Activated T-helper 2 cell treated with anti-CD3 and anti-CD28 coated beads, Interferon-gamma antibody, Interleukin-2, Interleukin-4, amounts not matched to agents 10 μg/mL and 5 μg/mL and 100 μg/mL, durations not matched to agents 14 hours and 24 hours and 36 hours (primary cell): Measurements from ENCODE around the gene EDDM13. TPM values are rescaled to one million over a fixed set of nuclear protein-coding genes. Genes with fewer than 3 reads are reported as not detected.

ENCODE experiments used
- DNase-seq: peaks from one replicate; pipeline ENCODE4 v3.0.0; 2021; ENCODE audit warnings: low spot score
- H3K27ac Mint-ChIP-seq: one replicate; pipeline ENCODE4 v1.8.0; 2021; ENCODE audit warnings: mixed read lengths
- H3K27me3 Mint-ChIP-seq: one replicate; pipeline ENCODE4 v1.8.0; 2021; ENCODE audit warnings: low read depth, mixed read lengths
- H3K36me3 Mint-ChIP-seq: one replicate; pipeline ENCODE4 v1.8.0; 2021; ENCODE audit warnings: low read depth, mixed read lengths
- H3K4me1 Mint-ChIP-seq: one replicate; pipeline ENCODE4 v1.8.0; 2021; ENCODE audit warnings: low read depth, mixed read lengths
- H3K4me3 Mint-ChIP-seq: one replicate; pipeline ENCODE4 v1.8.0; 2021; ENCODE audit warnings: low read depth, mild to moderate bottlenecking, moderate library complexity, mixed read lengths
- H3K9me3 Mint-ChIP-seq: one replicate; pipeline ENCODE4 v1.8.0; 2021; ENCODE audit warnings: mixed read lengths
- intact Hi-C: fragments of 100-400 bp; cut with micrococcal nuclease; formaldehyde crosslinking; loops from one replicate; pipeline ENCODE4 v1.15.1; 2023
- total RNA-seq: library from RNA; stranded (reverse); gene quantifications from 2 replicates; pipeline ENCODE4 v1.2.3, GENCODE V29; 2022

EDDM13 gene
- total RNA-seq, 1 donor from 2014 or later: 1.7 TPM

DNA sequence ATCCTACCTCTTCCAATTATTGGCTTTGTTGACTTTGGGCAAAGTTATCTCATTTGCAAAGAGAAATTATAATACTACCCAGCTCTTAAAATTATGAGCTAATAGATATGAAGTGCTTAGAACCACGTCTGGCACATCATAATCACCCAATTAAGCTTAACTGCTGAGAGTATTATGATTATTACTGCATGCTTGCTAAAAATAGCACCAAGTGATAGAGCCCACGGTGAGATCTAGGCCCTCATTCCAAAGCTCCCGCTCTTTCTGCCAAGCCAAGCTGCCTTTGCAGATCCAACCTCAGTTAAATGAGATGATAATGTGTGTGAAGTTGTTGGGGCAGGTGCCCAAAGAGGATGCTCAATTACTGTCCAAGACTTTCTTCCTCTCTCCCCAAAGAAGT lies 6.5 kb upstream of the EDDM13 start:
- Mint-ChIP-seq H3K9me3 (no peaks in the 10 kb centered on the region), H3K27ac (no peak overlapping the region), H3K4me3 (no peak overlapping the region), H3K36me3 (no peaks in the 10 kb centered on the region), H3K4me1 (peaks cover 1% of the 10 kb centered on the region), H3K27me3 (no peaks in the 10 kb centered on the region)
- no peak for DNase-seq
- intact Hi-C loops: no loop called here

DNA sequence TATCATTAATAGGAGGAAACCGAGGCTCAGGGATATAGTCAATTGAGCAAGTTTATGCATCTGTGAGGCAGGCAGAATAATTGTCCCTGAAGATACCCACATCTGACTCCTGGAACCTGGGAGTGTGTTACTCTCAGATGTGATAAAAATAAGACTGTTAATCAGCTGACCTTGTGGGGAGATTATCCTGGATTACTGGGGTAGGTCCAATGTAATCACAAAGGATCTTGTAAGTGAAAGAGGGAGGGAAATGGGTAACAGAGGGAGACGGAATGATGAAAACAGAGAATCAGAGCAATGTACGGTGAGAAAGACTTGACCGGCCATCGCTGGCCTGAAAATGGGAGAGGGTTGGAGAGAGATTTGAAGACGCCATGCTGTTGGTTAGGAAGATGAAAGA lies 3.2 kb upstream of the EDDM13 start:
- no peak overlapping the region for H3K27ac Mint-ChIP-seq
- intact Hi-C loops: no loop called here
- H3K4me3 Mint-ChIP-seq: no peak overlapping the region
- H3K9me3 Mint-ChIP-seq: no peaks in the 10 kb centered on the region
- no peaks in the 10 kb centered on the region for H3K36me3 Mint-ChIP-seq
- no peak for DNase-seq
- no peaks in the 10 kb centered on the region for H3K4me1 Mint-ChIP-seq
- H3K27me3 Mint-ChIP-seq: no peaks in the 10 kb centered on the region

DNA sequence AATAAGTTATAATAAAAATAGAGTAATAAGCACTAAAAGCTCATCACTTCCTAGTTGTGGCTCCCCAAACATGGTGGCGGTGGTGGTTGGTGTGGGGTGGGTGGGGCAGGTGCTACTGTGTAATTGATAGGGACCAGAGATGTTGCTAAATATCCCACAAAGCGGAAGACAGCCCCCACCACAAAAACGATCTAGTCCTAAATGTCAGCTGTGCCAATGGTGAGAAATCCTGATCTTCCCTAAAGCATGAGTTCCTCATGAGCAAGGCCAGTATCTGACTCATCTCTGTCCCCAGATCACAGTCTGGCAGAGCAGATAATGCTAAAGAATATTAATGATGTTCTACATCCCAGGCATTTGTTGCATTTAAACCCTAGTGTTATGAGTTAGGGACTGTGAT lies 1.9 kb upstream of the EDDM13 start:
- Mint-ChIP-seq H3K36me3 (no peaks in the 10 kb centered on the region), H3K27ac (no peak overlapping the region), H3K9me3 (no peaks in the 10 kb centered on the region), H3K4me1 (no peaks in the 10 kb centered on the region), H3K27me3 (no peaks in the 10 kb centered on the region), H3K4me3 (no peak overlapping the region)
- DNase-seq: no peak
- intact Hi-C loops: no loop called here

DNA sequence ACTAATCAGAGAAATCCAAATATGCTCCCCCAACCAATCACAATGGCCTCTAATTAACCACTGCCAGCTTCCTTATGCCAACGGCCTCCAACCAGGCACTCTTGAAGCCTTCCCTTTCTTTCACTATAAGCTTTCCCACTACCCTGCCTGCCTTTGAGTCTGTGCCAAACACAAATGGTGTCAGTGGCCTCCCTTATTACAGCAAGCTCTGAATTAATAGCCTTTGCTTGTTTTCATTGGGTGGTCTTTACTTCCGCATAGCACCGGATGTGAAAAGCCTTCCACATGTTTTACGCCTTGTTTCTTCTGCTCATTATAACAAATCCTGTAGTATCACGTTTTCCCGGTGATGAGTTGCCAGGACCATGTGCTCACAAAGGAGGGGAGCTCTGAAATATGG lies 1.4 kb upstream of the EDDM13 start:
- H3K36me3 Mint-ChIP-seq: no peaks in the 10 kb centered on the region
- no peaks in the 10 kb centered on the region for H3K27me3 Mint-ChIP-seq
- DNase-seq: no peak
- intact Hi-C loops: no loop called here
- H3K27ac Mint-ChIP-seq: no peak overlapping the region
- H3K4me1 Mint-ChIP-seq: no peaks in the 10 kb centered on the region
- H3K9me3 Mint-ChIP-seq: no peaks in the 10 kb centered on the region
- H3K4me3 Mint-ChIP-seq: no peak overlapping the region

DNA sequence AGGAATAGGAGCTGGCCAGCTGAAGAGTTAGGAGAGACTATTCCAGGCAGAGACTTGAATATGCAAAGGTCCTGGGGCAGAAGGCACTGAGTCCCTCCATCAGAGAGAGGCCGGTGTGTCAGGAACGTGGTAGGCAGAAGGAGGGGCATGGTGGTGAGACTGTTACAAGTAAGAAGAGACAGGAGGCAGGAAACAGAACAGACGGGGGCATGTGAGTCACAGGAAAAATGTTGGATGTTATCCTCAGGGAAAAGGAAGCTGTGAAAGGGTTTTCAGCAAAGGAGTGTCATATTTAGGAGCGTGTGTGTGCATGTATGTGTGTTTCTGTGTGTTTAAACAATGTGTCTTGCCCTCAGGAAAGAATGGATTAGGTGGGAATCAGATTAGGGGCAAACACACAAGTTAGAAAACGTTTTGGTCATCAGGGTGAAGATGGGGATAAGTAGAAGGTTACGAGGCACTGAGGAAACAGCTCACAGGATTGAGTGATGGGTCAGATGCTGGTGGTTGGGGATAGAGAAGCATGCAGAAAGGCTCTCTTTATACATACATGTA lies 1.1 kb downstream of the EDDM13 start:
- Mint-ChIP-seq H3K27ac (no peak overlapping the region), H3K36me3 (no peaks in the 10 kb centered on the region), H3K9me3 (peaks cover 7% of the 10 kb centered on the region), H3K27me3 (no peaks in the 10 kb centered on the region), H3K4me1 (no peaks in the 10 kb centered on the region), H3K4me3 (no peak overlapping the region)
- DNase-seq: no peak
- intact Hi-C loops: no loop called here

DNA sequence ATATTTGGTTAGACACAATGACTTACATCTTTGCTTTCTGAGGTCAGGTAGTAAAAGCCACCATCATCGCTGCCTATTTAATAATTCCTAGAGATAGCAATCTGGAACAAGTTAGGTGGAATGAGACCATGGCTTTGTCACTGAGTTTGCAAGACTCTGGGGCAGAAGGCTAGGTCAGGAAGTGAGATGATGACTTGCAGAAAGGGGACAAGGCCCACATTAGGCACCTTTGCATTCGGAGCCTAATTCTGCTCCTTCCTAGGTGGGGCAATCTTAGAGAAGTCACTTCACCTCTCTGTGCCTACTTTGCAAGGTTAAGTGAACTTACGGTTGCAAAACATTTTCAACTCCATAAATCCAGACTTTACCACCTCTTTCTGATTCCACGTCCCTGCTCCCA lies 10.3 kb downstream of the EDDM13 start:
- Mint-ChIP-seq H3K4me1 (no peaks in the 10 kb centered on the region), H3K36me3 (no peaks in the 10 kb centered on the region), H3K27me3 (no peaks in the 10 kb centered on the region), H3K9me3 (no peaks in the 10 kb centered on the region), H3K27ac (no peak overlapping the region), H3K4me3 (no peak overlapping the region)
- intact Hi-C loops: no loop called here
- no peak for DNase-seq

DNA sequence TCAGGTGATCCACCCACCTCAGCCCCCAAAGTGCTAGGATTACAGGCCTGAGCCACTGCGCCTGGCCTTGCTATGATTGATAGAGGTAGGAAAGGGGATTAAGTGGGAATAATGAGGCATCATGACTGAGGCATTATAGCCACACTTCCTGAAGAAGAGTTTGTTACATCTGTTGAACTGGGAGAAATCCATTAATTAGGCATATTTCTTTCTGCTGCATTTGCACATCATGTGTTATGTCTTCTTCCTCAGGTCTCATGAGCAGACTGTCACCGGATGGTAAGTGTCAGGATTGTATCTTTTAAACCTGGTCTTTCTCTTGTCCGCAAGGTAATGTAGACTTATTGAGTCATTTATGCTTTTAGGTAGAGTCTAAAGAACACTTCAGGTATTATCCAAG lies 12.2 kb downstream of the EDDM13 start:
- no peak overlapping the region for H3K4me3 Mint-ChIP-seq
- H3K4me1 Mint-ChIP-seq: no peaks in the 10 kb centered on the region
- no peaks in the 10 kb centered on the region for H3K27me3 Mint-ChIP-seq
- H3K36me3 Mint-ChIP-seq: no peaks in the 10 kb centered on the region
- no peak for DNase-seq
- no peak overlapping the region for H3K27ac Mint-ChIP-seq
- H3K9me3 Mint-ChIP-seq: no peaks in the 10 kb centered on the region
- intact Hi-C loops: no loop called here

DNA sequence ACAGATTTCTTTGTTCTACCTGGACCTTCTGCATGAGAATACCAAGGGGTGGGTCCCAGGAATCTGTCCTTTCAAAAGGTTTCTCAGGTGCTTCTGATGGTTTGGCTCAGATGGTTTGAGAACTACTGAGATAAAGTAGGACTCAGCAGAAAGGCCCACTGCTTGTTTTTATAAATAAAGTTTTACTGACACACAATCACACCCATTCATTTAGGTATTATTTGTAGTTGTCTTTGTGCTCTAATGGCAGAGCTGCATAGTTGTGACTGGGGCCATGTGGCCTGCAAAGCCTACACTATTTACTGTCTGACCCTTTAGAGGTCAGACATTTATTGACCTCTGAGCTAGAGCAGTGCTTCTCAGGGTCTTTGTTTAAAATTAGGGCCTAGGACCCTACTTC lies 17.6 kb downstream of the EDDM13 start:
- intact Hi-C loops: no loop called here
- Mint-ChIP-seq H3K9me3 (peaks cover 7% of the 10 kb centered on the region), H3K4me1 (no peaks in the 10 kb centered on the region), H3K27me3 (no peaks in the 10 kb centered on the region), H3K4me3 (no peak overlapping the region), H3K27ac (no peak overlapping the region), H3K36me3 (peaks cover 6% of the 10 kb centered on the region)
- no peak for DNase-seq

DNA sequence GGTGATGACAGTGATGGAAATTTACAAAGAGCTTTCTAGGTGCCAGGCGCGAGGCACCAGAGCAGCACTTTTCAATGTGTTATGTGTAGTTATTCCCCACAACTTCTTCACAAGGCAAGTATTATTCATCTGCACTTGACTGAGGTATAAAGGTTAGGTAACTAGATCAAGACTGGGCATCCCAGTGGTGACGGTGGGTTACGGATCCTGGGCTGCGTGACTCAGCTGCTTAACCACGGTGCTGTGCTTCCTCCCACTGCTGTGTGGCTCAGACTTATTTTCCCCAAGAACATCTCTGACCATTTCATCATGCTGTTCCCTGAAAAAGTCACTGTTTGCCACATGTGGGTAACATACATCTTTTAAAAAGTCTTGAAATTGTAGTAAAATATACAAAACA lies 19.3 kb downstream of the EDDM13 start:
- Mint-ChIP-seq H3K27ac (no peak overlapping the region), H3K4me1 (no peaks in the 10 kb centered on the region), H3K36me3 (peaks cover 6% of the 10 kb centered on the region), H3K27me3 (no peaks in the 10 kb centered on the region), H3K4me3 (no peak overlapping the region), H3K9me3 (peaks cover 7% of the 10 kb centered on the region)
- no peak for DNase-seq
- intact Hi-C loops: no loop called here

DNA sequence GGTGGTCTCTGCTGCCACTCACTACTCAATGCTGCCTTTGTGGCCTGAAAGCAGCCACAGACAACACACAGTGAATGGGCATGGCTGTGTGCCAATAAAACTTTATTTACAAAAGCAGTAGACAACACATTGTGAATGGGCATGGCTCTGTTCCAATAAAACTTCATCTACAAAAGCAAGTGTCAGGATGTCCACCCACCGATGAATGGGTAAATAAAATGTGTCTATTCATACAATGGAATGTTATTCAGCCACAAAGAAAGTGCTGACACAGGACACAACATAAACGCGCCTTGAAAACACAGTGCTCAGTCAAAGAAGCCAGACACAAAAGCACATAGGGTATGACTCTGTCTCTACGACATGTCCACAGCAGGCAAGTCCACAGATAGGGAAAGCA lies 22.0 kb downstream of the EDDM13 start:
- Mint-ChIP-seq H3K9me3 (peaks cover 7% of the 10 kb centered on the region), H3K4me1 (no peaks in the 10 kb centered on the region), H3K27me3 (no peaks in the 10 kb centered on the region), H3K36me3 (peaks cover 6% of the 10 kb centered on the region), H3K27ac (no peak overlapping the region), H3K4me3 (no peak overlapping the region)
- no peak for DNase-seq
- intact Hi-C loops: no loop called here

DNA sequence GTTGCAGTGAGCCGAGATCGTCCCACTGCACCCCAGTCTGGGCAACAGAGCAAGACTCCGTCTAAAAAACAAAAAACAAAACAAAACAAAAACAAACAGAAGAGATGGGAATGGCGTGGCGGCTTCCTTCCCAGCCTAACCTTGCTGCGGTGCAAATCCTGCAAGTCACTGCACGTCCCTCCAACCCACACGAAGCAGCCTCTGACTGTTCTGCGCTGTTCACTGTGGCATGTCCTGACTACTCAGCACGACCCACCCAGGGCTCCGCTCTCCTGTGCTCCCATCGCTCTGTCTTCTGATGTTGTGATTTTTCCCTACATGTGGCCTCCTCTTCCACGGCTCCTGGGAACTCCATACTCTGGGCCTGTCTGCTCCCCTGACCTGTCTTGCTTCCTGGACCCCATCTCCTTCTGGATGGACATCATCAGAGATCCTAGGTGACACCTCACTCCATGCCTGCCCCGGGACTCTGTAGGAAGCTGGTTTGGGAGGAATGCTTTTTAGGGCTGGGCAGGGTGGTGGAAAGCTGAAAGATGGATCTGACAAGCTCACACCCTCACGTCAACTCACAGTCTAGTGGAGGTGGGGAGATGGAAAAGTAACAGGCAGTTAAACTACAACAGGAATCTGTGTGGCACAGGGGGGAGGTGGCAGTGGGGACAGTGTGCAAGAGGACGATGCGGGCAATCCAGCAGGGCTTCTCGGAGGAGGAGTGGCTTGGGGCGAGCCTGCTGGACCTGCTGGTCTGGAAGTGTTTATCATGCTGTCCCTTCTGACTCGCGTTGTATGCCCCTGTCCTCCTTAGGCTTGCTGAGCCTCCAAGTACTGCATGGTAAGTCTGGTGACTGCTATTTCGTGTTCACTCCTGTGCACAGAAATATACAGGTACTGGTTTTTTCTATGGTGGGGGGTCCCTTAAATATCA lies 23.2 kb downstream of the EDDM13 start:
- DNase-seq: no peak
- Mint-ChIP-seq H3K4me3 (no peak overlapping the region), H3K4me1 (no peaks in the 10 kb centered on the region), H3K27ac (no peak overlapping the region), H3K36me3 (peaks cover 6% of the 10 kb centered on the region), H3K27me3 (no peaks in the 10 kb centered on the region), H3K9me3 (peaks cover 7% of the 10 kb centered on the region)
- intact Hi-C loops: no loop called here

DNA sequence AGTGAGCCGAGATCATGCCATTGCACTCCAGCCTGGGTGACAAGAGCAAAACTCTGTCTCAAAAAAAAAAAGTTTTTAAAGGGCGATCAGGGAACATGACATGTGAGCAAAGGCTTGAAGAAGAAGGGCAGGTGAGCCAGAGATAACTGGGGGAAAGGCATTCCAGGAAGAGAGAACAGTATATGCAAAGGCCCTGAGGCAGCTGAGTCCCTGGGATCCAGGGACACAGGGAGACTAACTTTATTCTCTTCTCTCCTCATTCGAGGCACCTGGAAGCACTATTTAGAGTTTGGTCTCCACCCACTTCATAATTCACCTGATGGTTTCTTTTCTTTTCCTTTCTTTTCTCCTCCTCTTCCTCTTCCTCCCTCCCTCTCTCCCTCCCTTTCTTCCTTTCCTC lies 24.5 kb downstream of the EDDM13 start:
- DNase-seq: no peak
- Mint-ChIP-seq H3K9me3 (peaks cover 7% of the 10 kb centered on the region), H3K27me3 (no peaks in the 10 kb centered on the region), H3K27ac (no peak overlapping the region), H3K36me3 (peaks cover 11% of the 10 kb centered on the region), H3K4me1 (peaks cover 7% of the 10 kb centered on the region), H3K4me3 (no peak overlapping the region)
- intact Hi-C loops: no loop called here

DNA sequence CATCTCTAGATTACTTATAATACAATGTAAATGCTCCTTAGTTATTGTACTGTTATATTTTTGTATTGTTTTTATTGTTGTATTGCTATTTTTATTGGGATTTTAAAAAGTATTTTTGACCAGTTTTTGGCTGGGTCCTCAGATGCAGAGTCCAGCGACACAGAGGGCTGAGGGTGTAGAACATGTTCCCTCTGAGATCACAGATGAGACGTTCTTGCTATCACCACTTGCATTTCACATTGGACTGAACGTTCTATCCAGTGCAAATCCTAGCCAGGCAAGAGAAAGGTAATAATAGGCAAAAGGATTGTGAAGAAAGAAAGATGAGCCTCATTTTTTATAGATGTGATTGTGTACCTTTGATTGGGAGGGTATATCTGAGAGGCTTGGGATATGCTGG lies 27.1 kb downstream of the EDDM13 start:
- no peak for DNase-seq
- Mint-ChIP-seq H3K9me3 (no peaks in the 10 kb centered on the region), H3K27ac (no peak overlapping the region), H3K4me1 (peaks cover 9% of the 10 kb centered on the region), H3K27me3 (no peaks in the 10 kb centered on the region), H3K36me3 (peaks cover 9% of the 10 kb centered on the region), H3K4me3 (no peak overlapping the region)
- intact Hi-C loops: no loop called here
